Lung (tissue), 12 donors: Measurements from ENCODE around the gene PCSK9. TPM values are rescaled to one million over a fixed set of nuclear protein-coding genes. Genes with fewer than 3 reads are reported as not detected.

Experiments used
- ATAC-seq: fragments of 200-7000 bp; cut with Tn5 transposase; one replicate; pipeline ENCODE4 v1.9.1; 2020; ENCODE audit warnings: moderate number of reproducible peaks; ENCODE audit not compliant: insufficient read depth, low FRiP score
- DNase-seq, 3 donors: peaks; one replicate each; pipeline ENCODE4 v3.0.0-alpha.2; 2013 to 2017
- H3K27ac ChIP-seq, 2 donors: one replicate each; pipeline ENCODE4 v1.5.1; 2013; ENCODE audit warnings: mild to moderate bottlenecking in 2 of 2, moderate library complexity in 2 of 2, control low read depth in 1 of 2, inconsistent platforms in 1 of 2, low read depth in 1 of 2, low read length in 1 of 2
- H3K27me3 ChIP-seq, 3 donors: one replicate each; pipeline ENCODE4 v1.5.1; 2013; ENCODE audit warnings: low read length in 2 of 3; ENCODE audit not compliant: control insufficient read depth in 3 of 3, insufficient read depth in 3 of 3
- H3K36me3 ChIP-seq, 4 donors: one replicate each; pipeline ENCODE4 v1.5.1; 2013; ENCODE audit warnings: low read length in 4 of 4, mild to moderate bottlenecking in 1 of 4, moderate library complexity in 1 of 4; ENCODE audit not compliant: control insufficient read depth in 4 of 4, insufficient read depth in 4 of 4
- H3K4me1 ChIP-seq, 5 donors: one replicate each; pipeline ENCODE4 v1.5.1; 2013; ENCODE audit warnings: low read length in 5 of 5, mild to moderate bottlenecking in 2 of 5, moderate library complexity in 1 of 5; ENCODE audit not compliant: control insufficient read depth in 5 of 5, insufficient read depth in 5 of 5
- H3K4me3 ChIP-seq: one replicate; pipeline ENCODE4 v1.5.1; 2013; ENCODE audit warnings: mild to moderate bottlenecking, control low read depth, moderate library complexity
- H3K9ac ChIP-seq, 2 donors: one replicate each; pipeline ENCODE4 v1.5.1; 2013; ENCODE audit warnings: low read length in 2 of 2, control low read depth in 1 of 2; ENCODE audit not compliant: insufficient read depth in 1 of 2
- H3K9me3 ChIP-seq, 4 donors: one replicate each; pipeline ENCODE4 v1.5.1; 2013; ENCODE audit warnings: low read length in 3 of 4, mild to moderate bottlenecking in 1 of 4, moderate library complexity in 1 of 4; ENCODE audit not compliant: control insufficient read depth in 4 of 4, insufficient read depth in 3 of 4
- whole genome bisulfite sequencing, 2 donors: extraction: QIAGEN DNeasy Blood & Tissue Kit; methylation state at CpG; one replicate each; pipeline ENCODE4 v1.1.7; 2013; 5-methylcytosine and 5-hydroxymethylcytosine counted together
- polyA plus RNA-seq, 2 donors: library from polyadenylated mRNA; stranded (reverse); fragments of 200-250 nt; gene quantifications; one replicate each; pipeline ENCODE4 v1.2.1, GENCODE V29; 2013
- total RNA-seq, 2 donors: library from RNA; depleted of rRNA in 1 of 2; stranded (reverse); fragments of >200 nt in 1 of 2; gene quantifications; one replicate each; pipeline ENCODE4 v1.2.1, GENCODE V29; 2014 to 2021
- TF ChIP-seq, protein P1 (sequence below): IDR thresholded peaks from 2 replicates; pipeline ENCODE4 v1.5.1; 2012; ENCODE audit warnings: mild to moderate bottlenecking; ENCODE audit errors: control extremely low read depth, extremely low read depth
- donor health status: control.
- donor health status: control.
- donor health status: Bipolar disorder and iron deficiency.
- donor health status: healthy.
- donor health status: DM: yes; HTN: yes; CAD: no.

The PCSK9 gene
- total and polyA plus RNA-seq, 4 donors, result 13.0 to 47.2 (median 21.0) TPM

- H3K4me1 ChIP-seq, result peaks cover 0 to 20% (median 0%) of the 10 kb centered on the region in 5 donors
- peak overlapping the region; percentile 20 for H3K4me3 ChIP-seq
- H3K9ac ChIP-seq, result no peak overlapping the region
- no peaks in the 10 kb centered on the region for H3K36me3 ChIP-seq
- H3K27ac ChIP-seq, result no peak overlapping the region
- no peaks in the 10 kb centered on the region for H3K9me3 ChIP-seq
- 32 to 41% methylated on average over 5 of the region's 5 CpGs for WGBS, 2 donors
- TF ChIP-seq, protein P1, sequence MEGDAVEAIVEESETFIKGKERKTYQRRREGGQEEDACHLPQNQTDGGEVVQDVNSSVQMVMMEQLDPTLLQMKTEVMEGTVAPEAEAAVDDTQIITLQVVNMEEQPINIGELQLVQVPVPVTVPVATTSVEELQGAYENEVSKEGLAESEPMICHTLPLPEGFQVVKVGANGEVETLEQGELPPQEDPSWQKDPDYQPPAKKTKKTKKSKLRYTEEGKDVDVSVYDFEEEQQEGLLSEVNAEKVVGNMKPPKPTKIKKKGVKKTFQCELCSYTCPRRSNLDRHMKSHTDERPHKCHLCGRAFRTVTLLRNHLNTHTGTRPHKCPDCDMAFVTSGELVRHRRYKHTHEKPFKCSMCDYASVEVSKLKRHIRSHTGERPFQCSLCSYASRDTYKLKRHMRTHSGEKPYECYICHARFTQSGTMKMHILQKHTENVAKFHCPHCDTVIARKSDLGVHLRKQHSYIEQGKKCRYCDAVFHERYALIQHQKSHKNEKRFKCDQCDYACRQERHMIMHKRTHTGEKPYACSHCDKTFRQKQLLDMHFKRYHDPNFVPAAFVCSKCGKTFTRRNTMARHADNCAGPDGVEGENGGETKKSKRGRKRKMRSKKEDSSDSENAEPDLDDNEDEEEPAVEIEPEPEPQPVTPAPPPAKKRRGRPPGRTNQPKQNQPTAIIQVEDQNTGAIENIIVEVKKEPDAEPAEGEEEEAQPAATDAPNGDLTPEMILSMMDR, result no peak
- ATAC-seq (no peak), DNase-seq (no peak)
- H3K27me3 ChIP-seq, result peaks cover 0 to 52% (median 42%) of the 10 kb centered on the region in 3 donors
Observed at GRCh38 chr1:55040933-55041494, 1.7 kb downstream of the PCSK9 start.

DNA sequence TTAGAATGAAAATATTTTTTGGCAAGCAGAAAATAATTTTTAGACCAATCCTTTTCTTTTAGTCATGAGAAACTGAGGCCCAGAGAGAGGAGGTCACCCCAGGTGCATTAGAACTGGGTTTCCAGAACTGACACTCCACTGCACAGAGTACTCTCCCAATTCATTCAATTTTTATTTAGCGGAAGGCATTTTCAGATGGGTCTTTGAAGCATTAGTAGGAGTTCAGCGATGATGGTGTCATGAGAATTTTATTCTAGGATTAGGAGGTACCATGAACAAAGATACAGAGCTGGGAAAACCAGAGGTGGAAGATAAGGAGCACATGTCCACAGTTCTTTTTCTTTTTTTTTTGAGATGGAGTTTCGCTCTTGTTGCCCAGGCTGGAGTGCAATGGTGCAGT is 2.3 kb downstream of the PCSK9 start:
- H3K4me3 ChIP-seq, result no peak overlapping the region
- H3K27me3 ChIP-seq, result peaks cover 0 to 52% (median 37%) of the 10 kb centered on the region in 3 donors
- peaks cover 0 to 20% (median 0%) of the 10 kb centered on the region in 5 donors for H3K4me1 ChIP-seq
- ATAC-seq (no peak), DNase-seq (no peak)
- no peak overlapping the region for H3K27ac ChIP-seq
- peaks cover 0 to 1% (median 0%) of the 10 kb centered on the region in 4 donors for H3K36me3 ChIP-seq
- TF ChIP-seq, protein P1, result no peak
- H3K9me3 ChIP-seq, result no peaks in the 10 kb centered on the region
- WGBS, 2 donors, result 77 to 99% methylated on average over 3 of the region's 3 CpGs
- no peak overlapping the region for H3K9ac ChIP-seq

- no peak overlapping the region for H3K4me3 ChIP-seq
- WGBS, 2 donors, result 91 to 94% methylated on average over 2 of the region's 2 CpGs
- H3K9ac ChIP-seq, result no peak overlapping the region
- no peak overlapping the region for H3K27ac ChIP-seq
- peaks cover 0 to 20% (median 0%) of the 10 kb centered on the region in 5 donors for H3K4me1 ChIP-seq
- TF ChIP-seq, protein P1, result no peak
- no peaks in the 10 kb centered on the region for H3K9me3 ChIP-seq
- peaks cover 0 to 40% (median 36%) of the 10 kb centered on the region in 3 donors for H3K27me3 ChIP-seq
- ATAC-seq (no peak), DNase-seq (no peak)
- peaks cover 0 to 1% (median 0%) of the 10 kb centered on the region in 4 donors for H3K36me3 ChIP-seq
Observed at GRCh38 chr1:55043011-55043410, 3.7 kb downstream of the PCSK9 start.
